K562 (cell line): ENCODE results near the gene DNAH10.

ENCODE experiments used
- CTCF ChIP-seq, 3 experiments: IDR thresholded peaks in 2 of 3; conservative IDR thresholded peaks in 1 of 3; 2 replicates each; pipeline ENCODE4 v1.5.1; 2011 to 2012; ENCODE audit warnings: low read length in 3 of 3, mild to moderate bottlenecking in 3 of 3, control low read depth in 2 of 3, improper control_type of control experiment in 1 of 3, inconsistent platforms in 1 of 3, low read depth in 1 of 3, mixed read lengths in 1 of 3, moderate library complexity in 1 of 3; ENCODE audit not compliant: insufficient read depth in 2 of 3
- FOXM1 ChIP-seq, 2 experiments: fragments of 450-650 bp in 1 of 2; sonication (generic) in 1 of 2; formaldehyde crosslinking in 1 of 2; IDR thresholded peaks; 2 replicates each; pipeline versions ENCODE4 v1.6.1 to v1.9.0; 2017 to 2022; ENCODE audit warnings: low read depth in 2 of 2, mild to moderate bottlenecking in 2 of 2, missing genetic modification reagents in 1 of 2, moderate library complexity in 1 of 2
- NFIC ChIP-seq: fragments of 450-650 bp; IDR thresholded peaks from 2 replicates; pipeline ENCODE4 v1.6.1; 2017; ENCODE audit warnings: mild to moderate bottlenecking, inconsistent platforms
- NFYB ChIP-seq: IDR thresholded peaks from 2 replicates; pipeline ENCODE4 v1.6.1; 2011; ENCODE audit warnings: mild to moderate bottlenecking, moderate library complexity; ENCODE audit not compliant: insufficient read length; ENCODE audit errors: extremely low read depth

- TF ChIP-seq NFIC, result no peak
- no peak for TF ChIP-seq CTCF (IDR thresholded peaks at IDR 0.05 in 2 of 3, conservative IDR thresholded peaks at IDR 0.05 in 1 of 3; ENCODE audit: insufficient read depth in 2 of 3, low read depth in 1 of 3, low read length in 3 of 3)
- TF ChIP-seq FOXM1 (IDR thresholded peaks at IDR 0.05; ENCODE audit: low read depth), result no peak
- TF ChIP-seq FOXM1 (CRISPR knock-in tag; IDR thresholded peaks at IDR 0.05; ENCODE audit: low read depth), result no peak
- TF ChIP-seq NFYB, result no peak
Measured at GRCh38 chr12:123935956-123936355, 173.9 kb downstream of the DNAH10 start.
